Kidney (tissue), 14 donors: ENCODE measurements around the gene POLR3B. TPM values are rescaled to one million over a fixed set of nuclear protein-coding genes. Genes with fewer than 3 reads are reported as not detected.

Source experiments
- DNase-seq, 5 donors: peaks; one replicate each; pipeline ENCODE4 v3.0.0-alpha.2; 2013 to 2020
- FAIRE-seq: peaks from 2 replicates; lab custom pipeline; 2012; peaks lifted over from hg19 to GRCh38; lab: Jason Lieb, UNC
- H3K27ac ChIP-seq, 2 donors: one replicate each; pipeline ENCODE4 v1.7.0; 2013; ENCODE audit warnings: low read depth in 2 of 2, low read length in 2 of 2, inconsistent platforms in 1 of 2
- H3K27me3 ChIP-seq: one replicate; pipeline ENCODE4 v1.7.1; 2013; ENCODE audit warnings: low read length, inconsistent platforms; ENCODE audit not compliant: control insufficient read depth, insufficient read depth
- H3K36me3 ChIP-seq, 3 donors: one replicate each; pipeline versions ENCODE4 v1.7.0 to v1.7.1; 2013; ENCODE audit warnings: low read length in 3 of 3, control low read depth in 1 of 3, inconsistent platforms in 1 of 3; ENCODE audit not compliant: insufficient read depth in 3 of 3, control insufficient read depth in 2 of 3
- H3K4me1 ChIP-seq, 3 donors: one replicate each; pipeline versions ENCODE4 v1.7.0 to v1.7.1; 2013; ENCODE audit warnings: low read length in 3 of 3, inconsistent platforms in 1 of 3, low read depth in 1 of 3; ENCODE audit not compliant: control insufficient read depth in 2 of 3, insufficient read depth in 2 of 3
- H3K4me3 ChIP-seq, 3 donors: one replicate each; pipeline versions ENCODE4 v1.7.0 to v1.8.1; 2013; ENCODE audit warnings: low read length in 3 of 3, control low read depth in 1 of 3, inconsistent platforms in 1 of 3
- H3K9ac ChIP-seq, 3 donors: one replicate each; pipeline versions ENCODE4 v1.7.0 to v1.7.1; 2013; ENCODE audit warnings: low read length in 3 of 3, control low read depth in 1 of 3, inconsistent platforms in 1 of 3
- H3K9me3 ChIP-seq, 3 donors: one replicate each; pipeline versions ENCODE4 v1.7.0 to v1.7.1; 2013; ENCODE audit warnings: low read length in 3 of 3, control low read depth in 1 of 3, inconsistent platforms in 1 of 3; ENCODE audit not compliant: control insufficient read depth in 2 of 3, insufficient read depth in 1 of 3
- intact Hi-C: fragments of 100-400 bp; cut with DNase I; formaldehyde crosslinking; loops from one replicate; pipeline ENCODE4 v1.11.1; 2022
- polyA plus RNA-seq: library from polyadenylated mRNA; stranded (reverse); fragments of 350-450 nt; fragmentation: Illumina TruSeq; extraction: RNeasy Lipid Tissue Mini Kit (QIAGEN cat#74804); gene quantifications from one replicate; pipeline ENCODE4 v1.2.3, GENCODE V29; 2014; ENCODE audit warnings: low read depth, low replicate concordance; ENCODE audit not compliant: insufficient read depth
- total RNA-seq: library from RNA; stranded (reverse); fragmentation: NEBNext Ultra II Directional; extraction: Animal tissue kit (Norgen Biotek cat#: 25700); gene quantifications from one replicate; pipeline ENCODE4 v1.2.1, GENCODE V29; 2021
- TF ChIP-seq, protein P1 (sequence below): IDR thresholded peaks from 3 replicates; pipeline ENCODE4 v1.5.1; 2012; ENCODE audit warnings: mild to moderate bottlenecking, moderate library complexity, borderline replicate concordance; ENCODE audit not compliant: insufficient read depth; ENCODE audit errors: extremely low read depth
- donor health status: control.
- donor health status: control.
- donor health status: control.
- donor health status: control.
- donor health status: control.
- donor health status: DM: yes; HTN: yes; CAD: no.
- donor health status: Normal renal cell carcinoma (clear cell type).

Gene POLR3B
- total and polyA plus RNA-seq, 2 donors from 2014 or later, result 5.2 to 9.7 TPM

DNA sequence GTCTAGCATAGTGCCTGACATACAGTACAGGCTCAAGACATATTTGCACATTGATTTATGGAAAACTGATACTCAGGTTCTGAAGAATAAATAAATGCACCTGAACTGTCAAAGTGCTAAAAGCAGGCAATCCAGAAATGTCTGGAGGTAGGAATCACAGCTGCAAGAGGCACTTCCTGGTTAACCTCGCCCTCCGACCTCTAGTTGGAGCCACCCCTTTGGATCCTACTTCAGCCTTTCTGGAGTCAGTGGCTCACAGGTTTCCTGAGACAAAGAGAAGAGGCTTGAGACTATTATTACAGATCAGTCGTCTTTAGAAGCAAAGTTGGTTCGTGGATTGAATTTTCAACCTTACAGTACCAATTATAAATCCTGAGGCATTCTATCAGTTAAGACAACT lies 42.0 kb upstream of the POLR3B start:
- intact Hi-C loops, result no loop called here
- no peak for FAIRE-seq
- Histone ChIP-seq H3K27ac (no peak overlapping the region), H3K9me3 (no peaks in the 10 kb centered on the region), H3K4me3 (no peak overlapping the region), H3K27me3 (no peaks in the 10 kb centered on the region), H3K36me3 (peaks cover 2 to 30% (median 9%) of the 10 kb centered on the region in 3 donors), H3K4me1 (peaks cover 0 to 5% (median 0%) of the 10 kb centered on the region in 3 donors), H3K9ac (no peak overlapping the region)
- TF ChIP-seq, protein P1, sequence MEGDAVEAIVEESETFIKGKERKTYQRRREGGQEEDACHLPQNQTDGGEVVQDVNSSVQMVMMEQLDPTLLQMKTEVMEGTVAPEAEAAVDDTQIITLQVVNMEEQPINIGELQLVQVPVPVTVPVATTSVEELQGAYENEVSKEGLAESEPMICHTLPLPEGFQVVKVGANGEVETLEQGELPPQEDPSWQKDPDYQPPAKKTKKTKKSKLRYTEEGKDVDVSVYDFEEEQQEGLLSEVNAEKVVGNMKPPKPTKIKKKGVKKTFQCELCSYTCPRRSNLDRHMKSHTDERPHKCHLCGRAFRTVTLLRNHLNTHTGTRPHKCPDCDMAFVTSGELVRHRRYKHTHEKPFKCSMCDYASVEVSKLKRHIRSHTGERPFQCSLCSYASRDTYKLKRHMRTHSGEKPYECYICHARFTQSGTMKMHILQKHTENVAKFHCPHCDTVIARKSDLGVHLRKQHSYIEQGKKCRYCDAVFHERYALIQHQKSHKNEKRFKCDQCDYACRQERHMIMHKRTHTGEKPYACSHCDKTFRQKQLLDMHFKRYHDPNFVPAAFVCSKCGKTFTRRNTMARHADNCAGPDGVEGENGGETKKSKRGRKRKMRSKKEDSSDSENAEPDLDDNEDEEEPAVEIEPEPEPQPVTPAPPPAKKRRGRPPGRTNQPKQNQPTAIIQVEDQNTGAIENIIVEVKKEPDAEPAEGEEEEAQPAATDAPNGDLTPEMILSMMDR, result no peak
- DNase-seq, result no peak

- no peak overlapping the region for H3K9ac ChIP-seq
- FAIRE-seq (no peak), DNase-seq (no peak)
- H3K9me3 ChIP-seq, result no peaks in the 10 kb centered on the region
- TF ChIP-seq, protein P1, result no peak
- H3K4me1 ChIP-seq, result no peaks in the 10 kb centered on the region
- intact Hi-C loops, result no loop called here
- no peak overlapping the region for H3K4me3 ChIP-seq
- no peaks in the 10 kb centered on the region for H3K27me3 ChIP-seq
- peaks cover 2 to 46% (median 14%) of the 10 kb centered on the region in 3 donors for H3K36me3 ChIP-seq
- no peak overlapping the region for H3K27ac ChIP-seq
Measured at GRCh38 chr12:106317406-106318082, 40.0 kb upstream of the POLR3B start.

GRCh38 chr12:106321139-106321850 lies 36.3 kb upstream of the POLR3B start:
- intact Hi-C loops, result no loop called here
- TF ChIP-seq, protein P1, result no peak
- DNase-seq (no peak), FAIRE-seq (no peak)
- no peak overlapping the region for H3K4me3 ChIP-seq
- no peaks in the 10 kb centered on the region for H3K4me1 ChIP-seq
- no peaks in the 10 kb centered on the region for H3K27me3 ChIP-seq
- H3K36me3 ChIP-seq, result peaks cover 2 to 47% (median 24%) of the 10 kb centered on the region in 3 donors
- no peak overlapping the region for H3K27ac ChIP-seq
- H3K9ac ChIP-seq, result no peak overlapping the region
- H3K9me3 ChIP-seq, result no peaks in the 10 kb centered on the region
